HuH-7.5 (cell line): ENCODE data around the gene OSTC.

Experiments used
- DNase-seq: peaks from one replicate; pipeline ENCODE4 v3.0.0; 2011; ENCODE audit warnings: low spot score

The OSTC gene

DNA sequence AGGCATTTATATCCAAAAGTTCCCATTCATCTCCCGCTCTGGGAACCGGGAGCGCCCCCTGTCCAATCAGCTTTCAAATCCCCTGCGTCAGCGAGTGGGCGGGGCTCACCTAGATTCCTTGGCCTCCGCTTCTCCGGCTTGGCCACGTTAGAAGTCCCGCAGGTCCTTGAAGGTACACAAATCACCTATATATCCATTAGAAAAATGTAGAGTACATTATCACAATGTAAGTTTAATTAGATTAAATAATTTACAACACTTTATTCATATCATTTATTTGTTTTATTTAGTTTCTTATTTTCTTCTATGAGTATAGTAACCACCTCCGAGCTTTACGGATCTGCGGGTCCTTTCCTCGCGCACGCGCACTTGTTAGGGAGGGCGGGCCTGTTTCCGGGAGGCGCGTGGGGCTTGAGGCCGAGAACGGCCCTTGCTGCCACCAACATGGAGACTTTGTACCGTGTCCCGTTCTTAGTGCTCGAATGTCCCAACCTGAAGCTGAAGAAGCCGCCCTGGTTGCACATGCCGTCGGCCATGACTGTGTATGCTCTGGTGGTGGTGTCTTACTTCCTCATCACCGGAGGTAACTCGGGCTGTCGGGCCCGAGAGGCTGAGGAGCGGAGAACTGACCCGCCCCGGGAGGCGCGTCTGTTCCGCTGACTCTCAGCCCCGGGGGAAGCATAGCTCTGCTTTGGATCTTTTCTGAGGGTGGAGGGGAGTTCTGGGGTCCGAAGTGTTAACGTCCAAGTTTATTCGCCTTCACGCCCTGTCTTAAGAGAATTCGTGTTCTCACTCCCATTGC, at the start of gene OSTC:
Gene OSTC, plus strand, starts transcription at position 388 of the 802 bp plus-strand sequence. Its CDS starts 57 bp downstream, at position 445.
- peak; percentile 59 for DNase-seq

DNA sequence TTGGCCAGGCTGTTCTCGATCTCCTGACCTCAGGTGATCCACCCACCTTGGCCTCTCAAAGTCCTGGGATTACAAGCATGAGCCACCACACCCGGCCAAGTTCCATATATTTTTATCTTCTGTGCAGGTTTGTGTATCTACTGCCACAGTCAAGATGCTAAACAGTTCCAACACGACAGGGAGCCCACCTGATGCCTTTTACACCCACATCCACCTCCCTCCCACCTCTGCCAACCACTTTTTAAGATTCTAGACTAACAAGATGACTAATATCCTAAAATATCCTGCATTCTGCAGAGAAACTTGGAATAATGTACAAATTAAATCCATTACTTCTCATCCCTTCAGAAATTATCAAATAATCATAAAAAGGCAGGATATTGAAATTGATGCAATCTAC, 49.3 kb upstream of the OSTC start:
- DNase-seq = no peak

DNA sequence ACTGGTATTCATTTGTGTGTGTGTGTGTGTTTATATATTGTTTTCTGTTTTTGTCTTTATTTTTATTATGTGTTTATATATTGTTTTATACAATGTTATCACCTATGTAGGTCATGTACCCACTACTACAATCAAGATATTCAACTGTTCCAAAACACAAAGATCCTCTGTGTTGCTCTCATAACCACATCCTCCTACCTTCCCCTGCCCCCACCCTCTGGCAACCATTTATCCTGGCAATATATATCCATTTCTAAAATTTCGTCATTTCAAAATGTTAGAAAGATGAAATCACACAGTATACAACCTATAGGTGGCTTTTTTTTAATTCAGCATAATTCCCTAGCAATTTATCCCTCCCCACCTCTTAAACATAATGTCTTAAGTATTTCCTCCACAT, 48.9 kb upstream of the OSTC start:
- no peak for DNase-seq

DNA sequence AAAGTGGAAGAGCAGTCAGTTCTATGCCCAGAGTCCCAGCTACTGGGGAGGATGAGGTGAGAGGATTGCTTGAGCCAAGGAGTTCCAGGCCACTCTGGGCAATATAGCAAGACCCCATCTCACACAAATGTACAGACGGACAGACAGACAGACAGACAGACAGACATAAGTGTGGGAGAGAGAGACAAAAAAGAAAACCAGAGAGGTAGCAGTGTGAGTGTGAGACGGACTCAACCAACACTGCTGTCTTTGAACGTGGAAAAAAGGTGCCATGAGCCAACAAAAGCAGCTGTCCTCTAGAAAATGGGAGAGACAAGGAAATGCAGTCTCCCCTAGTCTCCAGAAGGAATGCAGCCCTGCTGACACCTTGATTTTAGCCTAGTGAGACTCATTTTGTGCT, 48.2 kb upstream of the OSTC start:
- DNase-seq = no peak

DNA sequence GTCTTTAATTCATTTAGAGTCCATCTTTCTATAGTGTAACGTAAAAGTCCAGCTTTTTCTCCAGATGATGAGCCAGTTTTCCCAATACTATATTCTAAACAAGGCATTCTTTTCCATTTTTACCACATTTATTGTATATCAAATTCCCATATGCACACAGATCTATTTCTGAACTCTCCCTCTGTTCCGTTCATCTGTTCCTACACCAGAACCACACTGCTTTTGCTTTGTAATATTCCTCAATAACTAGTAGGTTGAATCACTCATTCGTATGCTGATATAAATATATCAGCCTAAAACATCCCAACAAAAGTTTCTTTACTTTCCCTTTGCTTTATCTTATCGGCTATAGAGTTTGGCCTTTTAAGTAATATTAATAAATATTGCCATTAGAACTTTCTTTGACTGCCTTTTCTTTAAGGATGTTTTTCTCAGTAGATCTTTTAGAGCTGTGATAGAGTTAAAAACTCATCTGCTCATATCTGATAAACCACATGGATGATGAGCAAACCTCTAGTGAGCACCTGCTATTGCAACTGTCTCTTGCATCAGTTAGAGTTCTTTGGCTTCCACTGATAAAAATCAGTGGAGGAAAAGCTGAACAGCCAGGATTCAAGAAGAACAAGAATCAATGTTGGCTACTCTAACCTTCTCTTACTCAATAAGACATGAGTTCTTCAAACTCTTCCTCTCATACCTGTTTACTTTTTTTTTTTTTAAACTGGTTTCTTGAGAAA, 43.2 kb upstream of the OSTC start:
- no peak for DNase-seq

DNA sequence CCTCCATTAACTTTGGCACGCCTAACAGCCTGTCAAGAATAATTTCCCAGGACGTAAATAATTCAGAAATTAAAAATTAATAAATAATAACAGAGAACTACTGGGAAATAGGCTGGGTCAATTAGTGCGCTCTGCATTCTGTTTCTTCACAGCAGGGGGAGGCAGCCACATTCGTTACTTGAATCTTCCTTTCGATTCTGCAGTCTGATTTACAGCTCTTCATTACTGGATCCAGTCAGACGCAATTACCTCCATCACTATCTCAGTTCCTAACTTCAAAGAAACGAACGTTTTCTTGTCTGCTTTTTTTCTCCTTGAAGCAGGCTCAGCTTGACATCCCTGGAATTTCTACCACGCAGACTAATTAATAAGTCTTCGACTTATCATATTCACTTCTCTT, 39.0 kb upstream of the OSTC start:
- DNase-seq = no peak

DNA sequence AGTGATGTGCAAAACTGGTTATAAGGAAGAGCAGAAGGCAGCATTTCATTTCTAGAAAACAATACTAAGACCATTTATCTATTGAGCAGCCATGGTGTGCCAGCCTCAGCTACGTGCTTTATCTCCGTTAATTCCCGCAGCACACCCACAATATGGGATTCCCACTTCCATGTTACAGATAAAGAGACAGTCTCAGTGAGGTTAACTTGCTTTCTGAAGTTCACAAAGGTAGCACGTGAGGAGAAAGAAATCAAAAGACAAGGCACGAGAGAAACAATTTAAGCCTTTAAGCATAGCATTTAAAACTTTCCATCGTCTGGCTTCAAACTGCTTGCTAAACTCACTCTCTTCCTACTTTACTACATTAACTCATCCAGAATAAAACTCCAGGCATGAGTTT, 38.0 kb upstream of the OSTC start:
- DNase-seq = no peak

DNA sequence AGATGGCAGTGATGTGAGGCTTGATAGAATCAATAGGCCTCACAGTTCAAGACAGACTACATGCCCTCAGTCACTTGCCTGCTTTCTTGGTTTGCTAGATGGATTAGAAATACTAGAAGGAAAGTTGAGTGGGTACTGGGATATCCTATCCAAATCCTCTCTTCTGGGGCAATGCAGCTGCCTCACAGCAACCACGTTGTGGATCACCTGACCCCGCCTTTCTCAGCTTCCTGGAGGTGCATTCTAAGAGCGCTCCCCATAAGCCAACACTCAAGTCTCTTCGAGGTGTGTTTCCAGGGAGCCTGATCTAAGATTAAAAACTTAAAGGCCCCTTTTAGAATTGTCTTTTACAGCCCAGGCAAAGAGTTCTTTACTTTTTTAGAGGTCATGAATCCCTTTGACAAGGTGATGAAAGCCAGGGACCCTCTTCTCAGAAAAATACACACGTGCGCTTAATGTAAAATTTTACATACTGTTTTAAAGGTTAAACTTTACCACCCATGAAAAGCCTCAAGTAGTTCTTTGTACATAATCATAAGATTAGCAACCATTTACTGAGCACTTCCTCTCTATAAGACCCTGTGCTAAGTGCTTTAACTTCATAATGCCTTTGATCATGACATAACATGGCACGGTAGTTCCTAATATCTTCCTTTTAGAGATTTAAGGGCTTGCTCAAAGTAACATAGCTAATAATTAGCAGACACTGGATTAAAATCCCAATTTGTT, 30.9 kb upstream of the OSTC start:
- no peak for DNase-seq

DNA sequence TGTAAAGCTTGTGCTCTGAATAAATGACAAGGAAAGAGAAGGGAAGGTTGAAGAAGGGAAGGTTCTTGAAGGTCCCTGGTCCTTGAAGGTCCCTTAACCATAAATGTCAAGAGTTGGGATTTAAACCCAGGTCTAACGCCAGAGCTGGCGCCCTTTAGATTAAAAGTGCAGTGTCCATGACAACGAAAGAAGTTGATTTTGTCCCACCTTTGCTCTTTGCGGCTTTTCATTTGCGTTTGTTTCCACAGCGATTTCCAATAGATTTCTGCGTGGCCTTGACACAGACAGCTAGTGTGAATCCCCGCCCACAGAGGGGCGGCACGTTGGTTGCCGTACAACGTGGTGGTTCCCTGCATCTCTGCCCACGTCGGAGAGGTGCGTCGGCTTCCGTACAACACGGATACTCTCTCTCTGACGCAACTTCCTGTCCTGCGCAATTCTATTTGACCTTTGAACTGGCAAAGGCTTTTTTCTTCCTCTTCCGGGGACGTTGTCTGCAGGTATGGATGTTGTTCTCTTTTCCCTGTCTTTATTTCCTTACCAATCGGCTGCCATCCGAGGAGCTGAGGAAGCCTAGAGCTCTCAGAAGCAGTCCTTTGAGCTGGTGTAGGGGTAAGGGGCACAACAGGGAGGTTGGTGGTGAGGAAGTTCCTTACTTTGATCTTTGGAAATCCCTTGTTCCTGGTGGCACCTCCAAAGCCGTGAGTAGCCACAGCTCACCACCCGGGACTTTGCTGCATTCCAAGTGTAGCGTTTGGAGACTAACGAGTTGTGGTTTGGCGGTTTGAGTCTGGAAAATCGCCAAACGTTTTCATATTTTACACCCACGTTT, 30.1 kb upstream of the OSTC start, which contains the start of gene RPL34:
Gene RPL34, plus strand, starts transcription at position 476 of the 832 bp plus-strand sequence. CDS start 1,384 bp downstream, outside the sequence.
- DNase-seq = peak; percentile 40

DNA sequence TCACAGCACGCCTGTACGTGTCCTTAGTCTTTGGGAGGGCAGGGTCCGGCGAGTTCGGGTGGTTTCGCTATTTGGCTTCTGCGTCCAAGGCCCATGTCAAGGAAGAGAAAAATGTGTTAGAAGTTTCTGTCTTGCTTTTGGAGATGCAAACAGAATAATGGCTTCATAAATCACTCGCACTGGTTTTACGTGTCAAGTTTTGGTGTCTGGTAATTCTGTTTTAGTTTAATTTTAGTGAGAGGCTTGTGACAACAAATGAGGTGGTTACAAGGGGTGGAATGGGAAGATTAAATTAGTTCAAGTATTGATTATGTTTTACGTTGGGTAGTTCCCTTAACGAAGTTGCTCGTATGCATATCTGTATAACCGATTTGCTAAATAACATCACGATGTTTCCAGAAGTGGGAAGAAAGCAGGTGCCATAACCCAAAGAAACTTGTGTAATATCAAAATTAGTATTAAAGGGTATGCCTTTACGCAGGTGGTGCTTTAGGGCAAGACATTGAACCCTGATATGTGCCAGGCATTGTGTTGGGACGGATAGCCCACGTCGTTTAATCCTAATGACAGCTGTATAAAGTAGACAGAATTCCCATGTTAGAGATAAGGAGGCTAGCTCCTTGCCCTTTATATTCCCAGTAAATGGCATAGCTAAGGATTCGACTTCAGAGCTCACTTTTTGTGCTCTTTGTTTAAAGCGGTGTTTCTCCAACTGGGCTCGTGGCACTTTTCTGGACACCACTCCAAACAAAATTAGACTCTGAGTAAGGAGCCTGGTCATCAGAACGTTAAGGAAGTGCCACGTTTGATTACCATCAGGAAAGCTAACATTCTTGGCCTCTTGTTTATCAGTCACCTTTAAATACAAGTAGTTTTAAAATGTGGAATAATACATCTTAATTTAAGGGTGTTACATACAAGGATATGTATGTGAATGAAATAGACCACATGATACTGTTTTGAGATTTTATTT, 29.2 kb upstream of the OSTC start:
- DNase-seq = no peak

DNA sequence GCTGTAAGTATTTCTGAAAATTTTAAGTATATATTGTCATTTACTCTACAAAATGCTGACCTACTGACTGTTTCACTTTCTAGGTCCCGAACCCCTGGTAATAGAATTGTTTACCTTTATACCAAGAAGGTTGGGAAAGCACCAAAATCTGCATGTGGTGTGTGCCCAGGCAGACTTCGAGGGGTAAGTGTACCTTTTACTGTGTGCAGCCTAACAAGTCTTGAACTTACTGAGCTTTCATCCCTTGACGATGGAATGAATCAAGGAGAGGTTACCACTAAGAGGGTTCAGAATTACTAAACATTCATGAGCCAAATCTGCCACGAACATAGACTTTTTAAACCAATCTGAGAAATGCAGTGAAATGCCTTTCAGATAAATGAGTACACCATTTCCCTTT, 28.4 kb upstream of the OSTC start:
- no peak for DNase-seq

DNA sequence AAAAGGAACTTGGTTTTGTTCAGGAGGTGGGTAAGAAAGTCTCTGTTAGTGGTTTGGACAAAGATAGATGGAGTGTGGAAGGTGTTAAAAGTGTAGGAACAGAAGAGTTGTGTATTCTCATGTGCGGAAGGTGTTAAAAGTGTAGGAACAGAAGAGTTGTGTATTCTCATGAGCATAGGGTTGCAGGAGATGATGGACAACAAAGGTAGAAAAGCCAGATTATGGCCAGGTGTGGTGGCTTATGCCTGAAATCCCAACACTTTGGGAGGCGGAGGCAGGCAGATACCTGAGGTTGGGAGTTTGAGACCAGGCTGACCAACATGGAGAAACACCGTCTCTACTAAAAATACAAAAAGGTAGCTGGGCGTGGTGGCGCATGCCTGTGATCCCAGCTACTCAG, 27.6 kb upstream of the OSTC start:
- no peak for DNase-seq

DNA sequence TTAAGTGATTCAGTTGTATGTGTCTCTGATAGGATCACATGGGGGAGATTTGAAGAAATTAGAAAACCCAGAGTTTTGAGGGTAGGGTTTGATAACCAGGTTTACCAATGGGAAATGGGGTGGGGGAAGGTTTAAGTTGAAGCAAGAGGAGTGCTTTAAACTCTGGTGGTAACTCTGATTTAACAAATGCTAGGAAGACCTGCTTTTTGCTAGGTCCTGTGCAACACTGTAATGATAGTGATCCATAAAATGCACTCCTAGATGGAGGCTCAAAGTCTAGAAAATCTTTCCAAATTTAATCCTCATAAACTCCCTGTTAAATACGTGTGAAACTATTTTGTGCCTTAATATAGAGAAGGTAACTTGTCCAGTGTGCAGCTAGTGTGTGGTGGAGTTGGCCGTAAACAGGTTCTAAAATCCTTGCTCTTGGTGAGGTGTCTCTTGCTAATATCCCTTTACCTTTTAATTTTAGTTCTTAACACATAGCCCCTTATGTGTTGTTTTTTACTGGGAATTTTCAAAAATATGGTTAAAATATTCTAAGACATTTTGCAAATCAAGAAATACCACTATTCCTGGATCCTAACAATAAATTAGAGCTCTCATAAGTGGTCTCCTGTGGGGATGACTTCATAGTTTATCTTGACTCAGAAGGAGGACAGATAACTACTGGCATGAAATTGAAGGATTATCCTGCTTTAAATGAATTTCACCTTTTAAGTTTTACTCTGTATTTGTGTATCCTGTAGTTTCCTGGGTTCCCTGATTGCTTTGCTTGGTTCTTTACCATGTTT, 25.9 kb upstream of the OSTC start:
- DNase-seq = no peak

DNA sequence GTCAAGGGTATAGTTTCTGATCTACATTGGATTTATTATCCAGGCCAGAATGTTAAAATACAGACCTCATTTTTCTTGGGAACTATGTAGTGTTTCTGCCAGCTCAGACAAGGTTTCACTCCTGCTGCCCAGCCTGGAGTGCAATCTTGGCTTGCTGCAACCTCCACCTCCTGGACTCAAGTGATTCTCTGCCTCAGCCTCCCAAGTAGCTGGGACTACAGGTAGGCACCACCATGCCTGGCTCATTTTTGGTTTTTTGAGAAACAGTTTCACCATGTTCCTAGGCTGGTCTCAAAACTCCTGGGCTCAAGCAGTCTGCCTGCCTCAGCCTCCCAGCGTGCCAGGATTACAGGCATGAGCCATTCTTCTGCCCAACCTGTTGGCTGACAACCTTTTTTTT, 24.3 kb upstream of the OSTC start:
- DNase-seq = no peak

DNA sequence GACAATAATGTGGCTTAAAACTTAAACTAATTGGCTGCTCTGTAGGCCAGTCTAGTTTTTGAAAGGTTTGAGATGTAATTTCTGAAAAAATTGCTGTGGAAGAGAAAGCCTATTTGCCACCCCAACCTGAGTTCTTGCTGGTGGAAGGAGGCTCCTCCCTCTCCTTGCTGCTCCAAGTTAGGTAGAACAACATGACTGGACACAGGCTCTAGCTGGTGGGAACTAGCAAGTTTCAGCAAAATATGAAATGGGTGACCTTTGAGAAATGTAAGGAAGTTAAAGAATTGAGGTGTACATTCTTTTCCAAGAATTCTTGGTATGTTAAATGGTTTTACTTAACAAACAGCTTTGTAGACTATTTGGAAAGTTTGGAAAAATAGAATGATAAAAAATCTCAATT, 22.0 kb upstream of the OSTC start:
- no peak for DNase-seq

DNA sequence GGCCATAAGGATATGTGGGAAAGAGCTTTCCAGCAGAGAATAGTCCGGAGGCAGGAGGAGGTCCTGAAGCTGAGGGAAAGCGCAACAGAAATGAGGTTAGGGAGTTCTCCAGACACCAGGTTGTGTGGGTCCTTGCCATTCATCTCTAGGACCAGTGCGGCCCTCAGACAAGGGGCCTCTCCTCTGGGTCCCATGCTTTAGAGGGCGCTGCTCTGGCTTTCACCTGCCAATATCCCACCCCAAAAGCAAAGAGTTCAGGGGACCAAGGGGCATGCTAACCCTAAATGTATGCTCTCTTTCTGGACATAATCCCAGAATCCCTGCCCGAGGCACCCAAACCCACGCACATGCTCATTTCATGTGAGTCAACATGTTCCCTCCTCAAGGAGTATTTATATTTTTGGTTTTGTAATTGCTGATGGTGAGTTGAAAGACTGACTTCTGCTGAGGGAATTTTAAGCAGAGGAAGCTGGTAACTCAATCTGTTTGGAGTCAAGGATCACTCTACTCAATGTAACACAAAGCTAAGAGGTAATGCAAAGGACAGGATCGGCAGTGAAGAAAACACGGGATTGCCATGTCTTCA, 15.2 kb upstream of the OSTC start:
- no peak for DNase-seq

DNA sequence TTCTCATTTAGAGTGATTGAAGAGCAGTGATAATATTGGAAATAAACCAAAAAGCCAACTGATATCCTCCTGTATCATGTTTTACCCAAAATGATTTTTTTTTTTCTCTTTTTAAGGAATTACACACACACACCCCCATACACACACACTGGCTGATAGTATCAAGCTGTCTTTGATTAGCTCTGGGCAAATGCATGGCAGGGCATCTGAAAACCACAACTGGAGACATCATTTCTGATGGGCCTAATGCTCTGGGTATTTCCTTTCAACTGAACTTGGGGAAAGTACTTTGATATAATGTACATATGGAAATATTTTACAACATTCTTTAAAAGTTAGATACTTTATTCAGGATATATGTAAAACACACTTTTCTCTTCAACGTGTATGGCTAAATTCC, 14.2 kb upstream of the OSTC start:
- DNase-seq = no peak

DNA sequence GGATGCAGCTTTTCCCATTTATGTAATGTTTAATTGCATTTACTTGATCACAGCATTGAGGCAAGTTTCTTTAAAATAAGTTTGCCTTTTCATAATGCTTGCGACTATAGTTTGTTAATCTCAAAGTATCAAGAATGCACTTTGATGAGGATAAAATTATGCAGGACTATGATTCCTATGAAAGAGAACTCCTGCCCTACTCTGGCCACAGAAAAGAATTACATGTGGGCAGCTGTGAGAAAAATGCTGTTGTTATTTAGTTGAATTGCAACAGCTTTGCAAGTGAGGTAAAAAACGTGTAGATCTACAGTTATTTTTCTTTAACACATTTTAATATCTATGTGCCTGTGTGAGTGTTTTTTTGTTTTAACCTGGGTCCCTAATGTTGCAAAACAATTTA, 12.5 kb upstream of the OSTC start:
- DNase-seq = no peak

DNA sequence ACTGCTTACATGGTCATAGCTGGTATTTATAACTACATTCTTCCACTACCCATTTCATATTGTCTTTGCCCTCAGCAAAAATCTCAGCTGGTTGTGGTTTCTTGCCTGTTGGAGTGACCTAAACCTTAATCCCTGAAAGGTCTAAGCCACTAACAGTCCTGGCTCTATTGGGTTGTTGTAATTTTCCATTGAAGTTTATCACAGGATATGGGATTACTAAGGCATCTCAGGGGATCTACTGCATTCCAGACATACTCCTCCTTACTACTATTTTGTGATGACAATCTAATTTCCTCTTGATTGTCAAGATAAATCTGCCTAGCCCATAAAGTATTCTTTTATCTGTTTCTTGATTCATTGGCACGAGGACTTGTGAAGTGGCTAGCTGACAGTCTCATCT, 6.2 kb upstream of the OSTC start:
- no peak for DNase-seq

DNA sequence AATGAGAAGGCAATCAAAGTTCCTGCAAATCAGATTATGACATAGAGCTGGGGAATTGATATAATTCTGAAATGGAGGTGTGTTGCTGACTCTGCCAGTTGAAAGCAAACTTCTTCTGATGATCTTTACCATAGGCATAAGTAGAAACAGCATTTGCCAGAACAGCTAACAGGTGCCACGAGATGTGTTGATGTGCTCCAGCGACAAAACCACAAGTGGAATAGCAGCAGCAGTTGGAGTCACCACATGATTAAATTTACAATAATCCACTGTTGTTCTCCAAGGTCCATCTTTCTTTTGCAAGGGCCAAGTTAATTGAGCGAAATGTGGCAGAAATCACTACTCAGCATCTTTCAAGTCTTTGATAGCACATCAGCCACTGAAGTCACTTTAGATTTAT, 3.7 kb upstream of the OSTC start:
- DNase-seq = no peak
